Caco-2 (cell line): Measurements from ENCODE around the gene SPINK2. TPM values are rescaled to one million over a fixed set of nuclear protein-coding genes. Genes with fewer than 3 reads are reported as not detected.

Experiments
- BruUV-seq: library from RNA; stranded (reverse); fragments of 400-500 nt; replicated peaks from 2 replicates; lab custom pipeline; 2021; lab: Mats Ljungman, UMichigan
- CTCF ChIA-PET: fragments of 300-600 bp; sonication (Branson Sonifier 250); formaldehyde crosslinking; loops from one replicate; lab custom pipeline; 2022; ENCODE audit warnings: antibody characterized with exemption; lab: Charles Lee
- POLR2A ChIA-PET: fragments of 300-600 bp; sonication (Branson Sonifier 250); formaldehyde crosslinking; loops from one replicate; lab custom pipeline; 2022; ENCODE audit warnings: antibody characterized with exemption; lab: Charles Lee
- DNase-seq, 2 experiments: peaks; one replicate each; pipeline versions ENCODE4 v3.0.0 to v3.0.0-alpha.2; 2020 to 2022
- H3K27me3 ChIP-seq: replicated peaks from 2 replicates; pipeline ENCODE4 v1.6.0; 2011; ENCODE audit warnings: low read length; ENCODE audit not compliant: control insufficient read depth, insufficient read depth
- H3K36me3 ChIP-seq: 2 replicates; pipeline ENCODE4 v1.5.1; 2011; ENCODE audit warnings: low read length; ENCODE audit not compliant: control insufficient read depth, insufficient read depth
- H3K4me1 ChIP-seq: fragments of 250-450 bp; sonication (Bioruptor Pico); 2 replicates; pipeline ENCODE4 v1.5.1; 2020; ENCODE audit warnings: mild to moderate bottlenecking
- H3K4me3 ChIP-seq: 2 replicates; pipeline ENCODE4 v1.5.1; 2011; ENCODE audit warnings: low read depth, mild to moderate bottlenecking, control low read depth, low read length
- H3K9me3 ChIP-seq: fragments of 250-450 bp; sonication (Bioruptor Pico); 2 replicates; pipeline ENCODE4 v1.5.1; 2020; ENCODE audit warnings: mild to moderate bottlenecking, moderate library complexity
- H3K27ac Mint-ChIP-seq: one replicate; pipeline ENCODE4 v1.8.0; 2022; ENCODE audit warnings: mixed read lengths; ENCODE audit not compliant: unreplicated experiment
- H3K27me3 Mint-ChIP-seq: one replicate; pipeline ENCODE4 v1.8.0; 2022; ENCODE audit warnings: mixed read lengths; ENCODE audit not compliant: insufficient read depth, unreplicated experiment
- H3K36me3 Mint-ChIP-seq: one replicate; pipeline ENCODE4 v1.8.0; 2022; ENCODE audit warnings: mild to moderate bottlenecking, mixed read lengths; ENCODE audit not compliant: insufficient read depth, unreplicated experiment
- H3K4me1 Mint-ChIP-seq: one replicate; pipeline ENCODE4 v1.8.0; 2022; ENCODE audit warnings: low read depth, mixed read lengths; ENCODE audit not compliant: unreplicated experiment
- H3K4me3 Mint-ChIP-seq: one replicate; pipeline ENCODE4 v1.8.0; 2022; ENCODE audit warnings: mild to moderate bottlenecking, moderate library complexity, mixed read lengths; ENCODE audit not compliant: unreplicated experiment
- H3K9me3 Mint-ChIP-seq: one replicate; pipeline ENCODE4 v1.8.0; 2022; ENCODE audit warnings: mixed read lengths; ENCODE audit not compliant: unreplicated experiment
- CTCF ChIP-seq, 2 experiments: fragments of 200-600 bp in 1 of 2; IDR thresholded peaks; 1 replicate in 1 of 2; 2 replicates in 1 of 2; pipeline versions ENCODE4 v1.5.1 to v1.8.0; 2011 to 2022; ENCODE audit warnings: antibody characterized with exemption in 1 of 2, control low read depth in 1 of 2, inconsistent platforms in 1 of 2, low read depth in 1 of 2, low read length in 1 of 2, mild to moderate bottlenecking in 1 of 2, moderate library complexity in 1 of 2; ENCODE audit not compliant: insufficient read depth in 1 of 2, severe bottlenecking in 1 of 2, unreplicated experiment in 1 of 2
- intact Hi-C: fragments of 100-400 bp; cut with micrococcal nuclease; formaldehyde crosslinking; loops from one replicate; pipeline ENCODE4 v1.10.0; 2022; ENCODE audit not compliant: unreplicated experiment
- total RNA-seq: library from RNA; stranded (reverse); gene quantifications from 2 replicates; pipeline ENCODE4 v1.2.3, GENCODE V29; 2022

SPINK2 gene
- total RNA-seq, 1 experiment from 2014 or later, result not detected

- no peak overlapping the region for H3K27ac Mint-ChIP-seq
- TF ChIP-seq CTCF (IDR thresholded peaks at IDR 0.05; ENCODE audit: insufficient read depth in 1 of 2, low read depth in 1 of 2, low read length in 1 of 2, severe bottlenecking in 1 of 2, unreplicated experiment in 1 of 2), result no peak
- H3K27me3 Mint-ChIP-seq, result no peaks in the 10 kb centered on the region
- Histone ChIP-seq H3K9me3 (no peaks in the 10 kb centered on the region), H3K4me1 (no peaks in the 10 kb centered on the region), H3K4me3 (no peak overlapping the region), H3K27me3 (no peaks in the 10 kb centered on the region), H3K36me3 (no peaks in the 10 kb centered on the region)
- intact Hi-C loops, result no loop called here
- no TSS peak for BruUV-seq
- ChIA-PET POLR2A (no interaction called here), CTCF (no interaction called here)
- DNase-seq, result no peak
- no peak overlapping the region for H3K4me3 Mint-ChIP-seq
- H3K36me3 Mint-ChIP-seq, result no peaks in the 10 kb centered on the region
- H3K4me1 Mint-ChIP-seq, result no peaks in the 10 kb centered on the region
- H3K9me3 Mint-ChIP-seq, result no peaks in the 10 kb centered on the region
Observed at GRCh38 chr4:56840559-56840958, 19.1 kb upstream of the SPINK2 start.

GRCh38 chr4:56828784-56829535 is 7.5 kb upstream of the SPINK2 start:
- no peaks in the 10 kb centered on the region for H3K9me3 ChIP-seq
- TF ChIP-seq CTCF (IDR thresholded peaks at IDR 0.05; ENCODE audit: insufficient read depth in 1 of 2, low read depth in 1 of 2, low read length in 1 of 2, severe bottlenecking in 1 of 2, unreplicated experiment in 1 of 2), result no peak
- DNase-seq, result no peak
- H3K36me3 Mint-ChIP-seq, result no peaks in the 10 kb centered on the region
- no peaks in the 10 kb centered on the region for H3K9me3 Mint-ChIP-seq
- no peaks in the 10 kb centered on the region for H3K27me3 ChIP-seq
- H3K27me3 Mint-ChIP-seq, result no peaks in the 10 kb centered on the region
- ChIA-PET CTCF (no interaction called here), POLR2A (no interaction called here)
- H3K4me3 ChIP-seq, result no peak overlapping the region
- no peaks in the 10 kb centered on the region for H3K4me1 Mint-ChIP-seq
- H3K36me3 ChIP-seq, result no peaks in the 10 kb centered on the region
- intact Hi-C loops, result no loop called here
- no peak overlapping the region for H3K27ac Mint-ChIP-seq
- no peak overlapping the region for H3K4me3 Mint-ChIP-seq
- BruUV-seq, result no TSS peak
- no peaks in the 10 kb centered on the region for H3K4me1 ChIP-seq

- H3K27me3 Mint-ChIP-seq, result peaks cover 3% of the 10 kb centered on the region
- TF ChIP-seq CTCF (IDR thresholded peaks at IDR 0.05; ENCODE audit: insufficient read depth in 1 of 2, low read depth in 1 of 2, low read length in 1 of 2, severe bottlenecking in 1 of 2, unreplicated experiment in 1 of 2), result no peak
Observed at GRCh38 chr4:56823933-56824600, 2.6 kb upstream of the SPINK2 start.

More at GRCh38 chr4:56823933-56824600, 2.6 kb upstream of the SPINK2 start:
- no peaks in the 10 kb centered on the region for H3K27me3 ChIP-seq
- intact Hi-C loops, result no loop called here
- no peaks in the 10 kb centered on the region for H3K9me3 ChIP-seq
- H3K36me3 ChIP-seq, result no peaks in the 10 kb centered on the region
- no peaks in the 10 kb centered on the region for H3K4me1 Mint-ChIP-seq
- H3K4me3 Mint-ChIP-seq, result no peak overlapping the region
- ChIA-PET POLR2A (no interaction called here), CTCF (no interaction called here)
- BruUV-seq, result no TSS peak
- no peak overlapping the region for H3K27ac Mint-ChIP-seq
- no peaks in the 10 kb centered on the region for H3K36me3 Mint-ChIP-seq
- no peaks in the 10 kb centered on the region for H3K9me3 Mint-ChIP-seq
- H3K4me3 ChIP-seq, result no peak overlapping the region
- H3K4me1 ChIP-seq, result 0 out of 2 replicates have a peak, but pooled peaks cover 4% of the 10 kb centered on the region
- no peak for DNase-seq
